IMR-90 (cell line): ENCODE results near the gene PQBP1.
"Not testable (repeated sequence)": the region's sequence is repeated elsewhere in the genome, so short reads cannot be mapped to it uniquely, and the experiment has no call there.

Source experiments
- BHLHE40 ChIP-seq: fragments of 150-350 bp; IDR thresholded peaks from 2 replicates; pipeline ENCODE4 v1.6.1; 2016; ENCODE audit warnings: mild to moderate bottlenecking, low read depth, low read length
- CEBPB ChIP-seq: IDR thresholded peaks from 2 replicates; pipeline ENCODE4 v1.6.1; 2012; ENCODE audit warnings: low read depth, low read length, improper control_type of control experiment
- CTCF ChIP-seq: conservative IDR thresholded peaks from 2 replicates; pipeline ENCODE4 v1.5.1; 2012; ENCODE audit warnings: mild to moderate bottlenecking, low read depth, low read length, improper control_type of control experiment
- FOS ChIP-seq: fragments of 150-350 bp; IDR thresholded peaks from 2 replicates; pipeline ENCODE4 v1.6.1; 2016; ENCODE audit warnings: low read depth, low read length
- MAZ ChIP-seq: IDR thresholded peaks from 2 replicates; pipeline ENCODE4 v1.6.1; 2012; ENCODE audit warnings: low read depth, mild to moderate bottlenecking, low read length, improper control_type of control experiment, moderate library complexity, borderline replicate concordance
- MXI1 ChIP-seq: IDR thresholded peaks from 2 replicates; pipeline ENCODE4 v1.6.1; 2012; ENCODE audit warnings: low read depth, mild to moderate bottlenecking, low read length, moderate library complexity, borderline replicate concordance
- NFE2L2 ChIP-seq: fragments of 150-350 bp; IDR thresholded peaks from 2 replicates; pipeline ENCODE4 v1.6.1; 2016; ENCODE audit warnings: low read depth, mild to moderate bottlenecking, low read length
- POLR2A ChIP-seq: IDR thresholded peaks from 2 replicates; pipeline ENCODE4 v1.6.1; 2012; ENCODE audit warnings: mild to moderate bottlenecking, low read depth, low read length
- RAD21 ChIP-seq: IDR thresholded peaks from 2 replicates; pipeline ENCODE4 v1.6.1; 2012; ENCODE audit warnings: low read length, improper control_type of control experiment
- RFX5 ChIP-seq: IDR thresholded peaks from 2 replicates; pipeline ENCODE4 v1.8.0; 2012; ENCODE audit warnings: low read depth, mild to moderate bottlenecking, low read length, moderate library complexity
- SMC3 ChIP-seq: fragments of 150-350 bp; IDR thresholded peaks from 2 replicates; pipeline ENCODE4 v1.6.1; 2016; ENCODE audit warnings: low read depth, mild to moderate bottlenecking, antibody characterized with exemption, low read length, moderate library complexity
- USF2 ChIP-seq: fragments of 150-350 bp; IDR thresholded peaks from 2 replicates; pipeline ENCODE4 v1.6.1; 2017; ENCODE audit warnings: mild to moderate bottlenecking, antibody characterized with exemption, low read length, low read depth

GRCh38 chrX:48853494-48853893, 44.2 kb upstream of the PQBP1 start:
- not testable (repeated sequence) for TF ChIP-seq POLR2A, NFE2L2, CTCF, CEBPB, RAD21, MAZ, USF2, FOS, RFX5, MXI1, BHLHE40, SMC3
